WTC11 (cell line): ENCODE results near the gene MYCBP2. TPM values are rescaled to one million over a fixed set of nuclear protein-coding genes. Genes with fewer than 3 reads are reported as not detected.

Experiments
- ATAC-seq: fragments of 200-7000 bp; cut with Tn5 transposase; 2 replicates; pipeline ENCODE4 v1.10.0; 2021; ENCODE audit warnings: mild to moderate bottlenecking, moderate library complexity
- CTCF ChIA-PET: fragments of 300-600 bp; sonication (Branson Sonifier 250); formaldehyde crosslinking; loops from one replicate; lab custom pipeline; 2021; ENCODE audit warnings: antibody characterized with exemption; lab: Charles Lee
- POLR2A ChIA-PET: fragments of 350-600 bp; sonication (Branson Sonifier 250); formaldehyde crosslinking; loops from one replicate; lab custom pipeline; 2021; ENCODE audit warnings: antibody characterized with exemption; lab: Charles Lee
- DNase-seq: peaks from one replicate; pipeline ENCODE4 v3.0.0; 2021; ENCODE audit warnings: low spot score
- H3K27ac Mint-ChIP-seq: 2 replicates; pipeline ENCODE4 v1.8.0; 2021; ENCODE audit warnings: mixed read lengths
- H3K27me3 Mint-ChIP-seq: 2 replicates; pipeline ENCODE4 v1.8.0; 2021; ENCODE audit warnings: low read depth, mild to moderate bottlenecking, moderate library complexity, mixed read lengths
- H3K36me3 Mint-ChIP-seq: 2 replicates; pipeline ENCODE4 v1.8.0; 2021; ENCODE audit warnings: mixed read lengths
- H3K4me1 Mint-ChIP-seq: 2 replicates; pipeline ENCODE4 v1.8.0; 2022; ENCODE audit warnings: mixed read lengths
- H3K4me3 Mint-ChIP-seq: 2 replicates; pipeline ENCODE4 v1.8.0; 2021; ENCODE audit warnings: mild to moderate bottlenecking, moderate library complexity, mixed read lengths
- H3K9me3 Mint-ChIP-seq: 2 replicates; pipeline ENCODE4 v1.8.0; 2021; ENCODE audit warnings: mixed read lengths
- AFF4 ChIP-seq: sonication (generic); formaldehyde crosslinking; IDR thresholded peaks from 2 replicates; pipeline ENCODE4 v1.8.1; 2023; ENCODE audit warnings: mild to moderate bottlenecking, missing genetic modification reagents, borderline replicate concordance
- ESRRA ChIP-seq: sonication (generic); formaldehyde crosslinking; IDR thresholded peaks from 2 replicates; pipeline ENCODE4 v1.8.1; 2022; ENCODE audit warnings: mild to moderate bottlenecking, missing genetic modification reagents, borderline replicate concordance
- ETV6 ChIP-seq: sonication (generic); formaldehyde crosslinking; IDR thresholded peaks from 2 replicates; pipeline ENCODE4 v1.8.1; 2022; ENCODE audit warnings: mild to moderate bottlenecking, missing genetic modification reagents
- FOXK1 ChIP-seq: sonication (generic); formaldehyde crosslinking; IDR thresholded peaks from 2 replicates; pipeline ENCODE4 v1.8.0; 2022; ENCODE audit warnings: mild to moderate bottlenecking, moderate library complexity, missing genetic modification reagents
- FOXP1 ChIP-seq: sonication (generic); formaldehyde crosslinking; IDR thresholded peaks from 2 replicates; pipeline ENCODE4 v1.8.0; 2022; ENCODE audit warnings: missing genetic modification reagents, mild to moderate bottlenecking, moderate library complexity, borderline replicate concordance
- GABPB1 ChIP-seq: sonication (generic); formaldehyde crosslinking; IDR thresholded peaks from 2 replicates; pipeline ENCODE4 v1.8.1; 2023; ENCODE audit warnings: mild to moderate bottlenecking, missing genetic modification reagents
- HMGXB4 ChIP-seq: sonication (generic); formaldehyde crosslinking; IDR thresholded peaks from 2 replicates; pipeline ENCODE4 v1.8.1; 2023; ENCODE audit warnings: mild to moderate bottlenecking, moderate library complexity, missing genetic modification reagents
- JUN ChIP-seq: sonication (generic); formaldehyde crosslinking; IDR thresholded peaks from 2 replicates; pipeline ENCODE4 v1.8.0; 2023; ENCODE audit warnings: mild to moderate bottlenecking, missing genetic modification reagents
- MAX ChIP-seq: sonication (generic); formaldehyde crosslinking; IDR thresholded peaks from 2 replicates; pipeline ENCODE4 v1.8.0; 2022; ENCODE audit warnings: mild to moderate bottlenecking, missing genetic modification reagents
- NR3C1 ChIP-seq: sonication (generic); formaldehyde crosslinking; conservative IDR thresholded peaks from 2 replicates; pipeline ENCODE4 v1.8.1; 2023; ENCODE audit warnings: low read depth, mild to moderate bottlenecking, missing genetic modification reagents
- PRDM15 ChIP-seq: sonication (generic); formaldehyde crosslinking; IDR thresholded peaks from 2 replicates; pipeline ENCODE4 v1.8.0; 2022; ENCODE audit warnings: missing genetic modification reagents
- RORB ChIP-seq: fragments of 250-450 bp; sonication (Bioruptor Pico); IDR thresholded peaks from 2 replicates; pipeline ENCODE4 v1.9.0; 2021; ENCODE audit warnings: mild to moderate bottlenecking
- SMAD3 ChIP-seq: sonication (generic); formaldehyde crosslinking; IDR thresholded peaks from 2 replicates; pipeline ENCODE4 v1.8.0; 2022; ENCODE audit warnings: missing genetic modification reagents, mild to moderate bottlenecking, borderline replicate concordance
- SP1 ChIP-seq: sonication (generic); formaldehyde crosslinking; conservative IDR thresholded peaks from 2 replicates; pipeline ENCODE4 v1.8.1; 2022; ENCODE audit warnings: missing genetic modification reagents
- USF1 ChIP-seq: sonication (generic); formaldehyde crosslinking; IDR thresholded peaks from 2 replicates; pipeline ENCODE4 v1.8.0; 2022; ENCODE audit warnings: mild to moderate bottlenecking, missing genetic modification reagents
- USF2 ChIP-seq: sonication (generic); formaldehyde crosslinking; IDR thresholded peaks from 2 replicates; pipeline ENCODE4 v1.8.1; 2023; ENCODE audit warnings: mild to moderate bottlenecking, missing genetic modification reagents, moderate library complexity
- ZNF396 ChIP-seq: fragments of 250-450 bp; sonication (Bioruptor Pico); IDR thresholded peaks from 2 replicates; pipeline ENCODE4 v1.8.0; 2021; ENCODE audit warnings: mild to moderate bottlenecking, moderate library complexity, borderline replicate concordance
- ZNF425 ChIP-seq: fragments of 250-450 bp; sonication (Bioruptor Pico); conservative IDR thresholded peaks from 2 replicates; pipeline ENCODE4 v1.9.0; 2021; ENCODE audit warnings: mild to moderate bottlenecking
- total RNA-seq: library from RNA; stranded (reverse); gene quantifications from 3 replicates; pipeline ENCODE4 v1.2.3, GENCODE V29; 2021

Gene MYCBP2
- total RNA-seq, 1 experiment from 2014 or later, result 54.3 TPM

- TF ChIP-seq PRDM15, result no peak
- TF ChIP-seq SMAD3 (CRISPR knock-in tag), result no peak
- no peak for TF ChIP-seq FOXK1
- TF ChIP-seq FOXP1 (CRISPR knock-in tag), result no peak
- no peak for TF ChIP-seq ESRRA
- no peak for TF ChIP-seq USF1 (CRISPR knock-in tag)
- TF ChIP-seq AFF4, result no peak
These were observed 154.2 kb downstream of the MYCBP2 start (continued) for GRCh38 chr13:77172650-77173049.

GRCh38 chr13:77171451-77171850 is 155.4 kb downstream of the MYCBP2 start:
- no peaks in the 10 kb centered on the region for H3K4me1 Mint-ChIP-seq
- no peak for DNase-seq
- POLR2A ChIA-PET, result no interaction called here
- no peak overlapping the region for H3K27ac Mint-ChIP-seq
- H3K27me3 Mint-ChIP-seq, result no peaks in the 10 kb centered on the region
- H3K4me3 Mint-ChIP-seq, result no peak overlapping the region
- no peak for ATAC-seq
- no peaks in the 10 kb centered on the region for H3K9me3 Mint-ChIP-seq
- peaks cover 12% of the 10 kb centered on the region for H3K36me3 Mint-ChIP-seq
- CTCF ChIA-PET, result no interaction called here
- TF ChIP-seq NR3C1 (CRISPR knock-in tag), result no peak
- TF ChIP-seq GABPB1, result no peak
- TF ChIP-seq RORB, result no peak
- TF ChIP-seq USF2, result no peak
- no peak for TF ChIP-seq HMGXB4 (CRISPR knock-in tag)
- no peak for TF ChIP-seq FOXK1
- TF ChIP-seq JUN (CRISPR knock-in tag), result no peak
- no peak for TF ChIP-seq MAX (CRISPR knock-in tag)
- no peak for TF ChIP-seq ZNF396 (CRISPR knock-in tag)
- TF ChIP-seq SP1, result no peak
- no peak for TF ChIP-seq ZNF425 (CRISPR knock-in tag)
- no peak for TF ChIP-seq AFF4
- no peak for TF ChIP-seq ETV6 (CRISPR knock-in tag)
